Measurements from ENCODE around the gene SEL1L2.
A peak's percentile ranks its signal among the peaks of the same experiment; 100 is the strongest.

Gene SEL1L2

DNA sequence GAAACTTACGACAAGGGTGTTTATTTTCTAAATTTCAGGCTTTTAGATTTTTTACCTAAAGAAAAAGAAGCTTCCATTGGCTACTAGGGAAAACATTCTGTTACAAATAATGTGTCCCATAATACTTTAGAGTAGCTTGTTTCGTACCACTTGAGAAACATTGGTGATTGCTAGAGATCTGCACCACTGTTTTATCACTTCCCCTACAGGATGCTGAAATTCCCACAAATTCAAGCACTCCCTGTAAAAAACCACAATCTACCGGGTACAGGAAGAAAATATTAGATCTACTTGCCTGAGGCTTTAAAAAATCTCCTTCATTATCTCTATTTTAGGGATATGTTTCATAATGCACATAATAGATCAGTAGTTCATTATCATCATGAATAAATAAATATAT lies 29.9 kb downstream of the SEL1L2 start:
- DNase-seq (ENCODE audit: low read depth) = no peak

GRCh38 chr20:13960119-13960518 lies 30.3 kb downstream of the SEL1L2 start:
- no peak for DNase-seq (ENCODE audit: low read depth)
- no peak for TF ChIP-seq CTCF (IDR thresholded peaks at IDR 0.05; ENCODE audit: control insufficient read depth, extremely low read depth, insufficient read depth)
- no peak overlapping the region for H3K4me3 ChIP-seq (ENCODE audit: low read depth, low read length)

More for the DNA sequence above, 29.9 kb downstream of the SEL1L2 start:
- no peak for TF ChIP-seq CTCF (IDR thresholded peaks at IDR 0.05; ENCODE audit: control insufficient read depth, extremely low read depth, insufficient read depth)
- no peak overlapping the region for H3K4me3 ChIP-seq (ENCODE audit: low read depth, low read length)

DNA sequence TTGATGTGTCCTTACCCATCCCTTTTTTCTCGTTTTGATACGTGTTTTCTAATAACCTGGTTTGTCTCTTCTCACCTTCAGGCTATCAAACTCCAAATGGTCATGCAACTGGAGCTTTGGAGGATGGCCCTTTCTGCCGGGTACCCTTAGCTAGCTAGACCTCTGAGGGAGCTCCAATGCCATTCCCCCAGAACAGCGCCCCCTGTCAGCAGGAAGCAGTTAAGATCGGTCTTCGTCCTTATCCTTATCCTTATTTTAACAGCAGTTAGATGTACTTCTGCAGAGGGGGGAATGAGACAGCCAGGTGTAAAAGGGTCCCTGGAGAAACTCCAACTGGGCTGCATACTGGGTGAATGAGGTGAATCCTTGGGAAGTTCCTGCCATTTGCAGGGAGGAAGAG lies 37.2 kb downstream of the SEL1L2 start:
- no peak for DNase-seq (ENCODE audit: low read depth)
- H3K4me3 ChIP-seq (ENCODE audit: low read depth, low read length) = no peak overlapping the region
- peak; percentile 9; the same call in 1 of the 2 replicates for TF ChIP-seq CTCF (IDR thresholded peaks at IDR 0.05; ENCODE audit: control insufficient read depth, extremely low read depth, insufficient read depth)

DNA sequence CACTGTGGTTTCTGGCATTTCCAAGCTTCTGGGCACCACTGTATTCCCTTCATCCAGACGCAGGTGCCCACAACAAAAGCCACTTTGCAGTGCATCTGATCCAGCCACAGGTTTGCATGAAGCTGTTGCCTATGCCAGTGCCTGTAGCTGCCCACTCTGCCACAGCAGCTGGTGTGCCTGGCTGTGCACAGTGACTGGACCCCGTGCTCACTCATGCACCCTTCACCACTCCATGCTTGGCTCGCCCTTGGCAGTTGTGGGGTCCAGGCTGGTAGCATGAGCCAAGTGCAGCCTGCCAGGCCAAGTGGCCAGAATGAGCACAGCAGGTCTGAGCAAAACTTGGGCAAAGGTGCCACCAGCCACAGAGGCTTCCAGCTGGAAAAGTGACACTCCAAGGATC lies 42.7 kb downstream of the SEL1L2 start:
- TF ChIP-seq CTCF (IDR thresholded peaks at IDR 0.05; ENCODE audit: control insufficient read depth, extremely low read depth, insufficient read depth) = no peak
- H3K4me3 ChIP-seq (ENCODE audit: low read depth, low read length) = no peak overlapping the region

DNA sequence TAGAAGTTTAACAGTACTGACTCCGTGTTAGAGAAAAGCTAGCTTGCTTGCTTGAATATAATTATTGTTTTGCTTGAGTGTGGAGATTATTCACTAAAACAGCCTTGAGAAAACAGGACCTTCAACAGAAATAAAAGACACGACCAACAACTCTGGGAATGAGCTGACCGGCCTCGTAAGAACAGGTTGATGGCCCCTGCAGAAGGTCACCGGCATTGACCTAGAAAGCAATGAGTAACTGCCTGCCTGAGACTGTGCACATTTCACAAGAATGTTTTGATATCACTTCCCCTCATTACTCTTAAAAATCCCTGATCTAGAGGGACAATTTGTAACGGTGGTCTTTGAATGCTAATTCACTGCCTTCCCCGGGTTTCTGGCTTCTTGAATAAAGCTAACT lies 49.4 kb downstream of the SEL1L2 start:
- H3K4me3 ChIP-seq (ENCODE audit: low read depth, low read length) = no peak overlapping the region
- TF ChIP-seq CTCF (IDR thresholded peaks at IDR 0.05; ENCODE audit: control insufficient read depth, extremely low read depth, insufficient read depth) = no peak
- DNase-seq (ENCODE audit: low read depth) = no peak

More for the DNA sequence above, 42.7 kb downstream of the SEL1L2 start:
- DNase-seq (ENCODE audit: low read depth) = no peak

GRCh38 chr20:13936781-13937576 lies 53.4 kb downstream of the SEL1L2 start:
- no peak for TF ChIP-seq CTCF (IDR thresholded peaks at IDR 0.05; ENCODE audit: control insufficient read depth, extremely low read depth, insufficient read depth)
- H3K4me3 ChIP-seq (ENCODE audit: low read depth, low read length) = no peak overlapping the region
- DNase-seq (ENCODE audit: low read depth) = no peak
